ENCODE data around the gene PTPRE.

The PTPRE gene

GRCh38 chr10:128040096-128040495 is 133.2 kb downstream of the PTPRE start:
- H3K4me3 ChIP-seq (ENCODE audit: low read depth, low read length), result no peak overlapping the region
- TF ChIP-seq CTCF (IDR thresholded peaks at IDR 0.05; ENCODE audit: low read depth, low read length, missing control alignments), result no peak
- no peak for DNase-seq (ENCODE audit: low read depth)

- no peak for DNase-seq (ENCODE audit: low read depth)
- H3K4me3 ChIP-seq (ENCODE audit: low read depth, low read length), result no peak overlapping the region
- TF ChIP-seq CTCF (IDR thresholded peaks at IDR 0.05; ENCODE audit: low read depth, low read length, missing control alignments), result no peak
Measured at GRCh38 chr10:128040681-128041080, 133.8 kb downstream of the PTPRE start.

GRCh38 chr10:128042131-128042610 is 135.3 kb downstream of the PTPRE start:
- no peak for DNase-seq (ENCODE audit: low read depth)
- no peak for TF ChIP-seq CTCF (IDR thresholded peaks at IDR 0.05; ENCODE audit: low read depth, low read length, missing control alignments)
- H3K4me3 ChIP-seq (ENCODE audit: low read depth, low read length), result no peak overlapping the region

- H3K4me3 ChIP-seq (ENCODE audit: low read depth, low read length), result no peak overlapping the region
- no peak for DNase-seq (ENCODE audit: low read depth)
- no peak for TF ChIP-seq CTCF (IDR thresholded peaks at IDR 0.05; ENCODE audit: low read depth, low read length, missing control alignments)
Measured at GRCh38 chr10:128043259-128044045, 136.5 kb downstream of the PTPRE start.

- no peak for TF ChIP-seq CTCF (IDR thresholded peaks at IDR 0.05; ENCODE audit: low read depth, low read length, missing control alignments)
- no peak for DNase-seq (ENCODE audit: low read depth)
- H3K4me3 ChIP-seq (ENCODE audit: low read depth, low read length), result no peak overlapping the region
Measured at GRCh38 chr10:128044186-128044585, 137.3 kb downstream of the PTPRE start.

GRCh38 chr10:128044961-128045832 is 138.3 kb downstream of the PTPRE start:
- no peak for TF ChIP-seq CTCF (IDR thresholded peaks at IDR 0.05; ENCODE audit: low read depth, low read length, missing control alignments)
- H3K4me3 ChIP-seq (ENCODE audit: low read depth, low read length), result no peak overlapping the region
- no peak for DNase-seq (ENCODE audit: low read depth)

Data from GM12864 (cell line).